ENCODE measurements around the gene SLC50A1.

DNA sequence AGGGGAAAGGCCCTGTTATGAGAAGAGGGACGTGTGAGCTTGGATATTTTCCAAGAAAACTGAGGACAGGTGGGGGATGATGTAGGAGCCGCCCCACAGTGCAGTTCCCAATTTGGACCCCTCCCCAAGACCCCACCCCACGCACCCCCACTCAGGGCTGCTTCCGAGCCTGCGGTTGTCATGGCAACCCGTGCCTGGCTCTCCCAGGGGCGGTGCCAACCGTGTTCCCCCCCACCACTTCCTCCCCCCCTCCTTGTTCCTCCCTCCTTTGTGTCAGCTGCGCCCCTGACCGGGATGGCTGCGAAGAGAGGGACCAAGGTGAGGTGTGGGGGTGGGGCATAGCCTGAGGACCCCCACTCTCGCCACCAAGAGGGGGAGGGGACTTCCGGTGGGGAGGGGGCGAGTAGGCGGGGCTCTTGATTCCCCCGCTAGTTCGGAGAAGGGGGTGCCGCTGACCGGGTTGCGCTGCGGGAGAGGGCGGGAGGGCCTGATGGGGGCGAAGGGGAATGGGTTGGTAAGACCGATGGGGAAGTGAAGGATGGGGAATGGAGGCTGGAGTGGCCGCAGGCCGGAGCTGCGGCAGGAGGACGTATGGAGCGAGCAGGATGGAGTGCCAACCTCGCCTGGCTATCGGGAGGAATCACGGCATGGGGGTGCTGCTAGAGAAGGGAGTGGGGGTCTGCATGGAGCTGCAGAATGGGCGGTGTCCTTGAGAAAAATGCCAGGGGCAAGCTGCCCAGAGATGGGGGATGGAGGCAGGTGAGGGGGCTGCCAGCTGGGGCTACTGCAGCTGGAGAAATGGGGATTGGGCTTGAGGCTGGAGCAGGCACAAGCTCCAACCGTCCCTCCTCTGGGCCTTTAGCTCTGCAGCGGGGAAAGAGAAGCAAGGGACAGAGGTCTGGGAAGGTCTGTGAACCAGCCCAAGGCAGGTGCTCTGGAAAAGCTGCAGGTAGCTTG lies 39.0 kb downstream of the SLC50A1 start:
- TF ChIP-seq, protein P1, sequence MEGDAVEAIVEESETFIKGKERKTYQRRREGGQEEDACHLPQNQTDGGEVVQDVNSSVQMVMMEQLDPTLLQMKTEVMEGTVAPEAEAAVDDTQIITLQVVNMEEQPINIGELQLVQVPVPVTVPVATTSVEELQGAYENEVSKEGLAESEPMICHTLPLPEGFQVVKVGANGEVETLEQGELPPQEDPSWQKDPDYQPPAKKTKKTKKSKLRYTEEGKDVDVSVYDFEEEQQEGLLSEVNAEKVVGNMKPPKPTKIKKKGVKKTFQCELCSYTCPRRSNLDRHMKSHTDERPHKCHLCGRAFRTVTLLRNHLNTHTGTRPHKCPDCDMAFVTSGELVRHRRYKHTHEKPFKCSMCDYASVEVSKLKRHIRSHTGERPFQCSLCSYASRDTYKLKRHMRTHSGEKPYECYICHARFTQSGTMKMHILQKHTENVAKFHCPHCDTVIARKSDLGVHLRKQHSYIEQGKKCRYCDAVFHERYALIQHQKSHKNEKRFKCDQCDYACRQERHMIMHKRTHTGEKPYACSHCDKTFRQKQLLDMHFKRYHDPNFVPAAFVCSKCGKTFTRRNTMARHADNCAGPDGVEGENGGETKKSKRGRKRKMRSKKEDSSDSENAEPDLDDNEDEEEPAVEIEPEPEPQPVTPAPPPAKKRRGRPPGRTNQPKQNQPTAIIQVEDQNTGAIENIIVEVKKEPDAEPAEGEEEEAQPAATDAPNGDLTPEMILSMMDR (IDR thresholded peaks at IDR 0.05; ENCODE audit: low read depth, low read length, missing input control): no peak
- TF ChIP-seq RAD21 (IDR thresholded peaks at IDR 0.05) (no peak), SP1 (IDR thresholded peaks at IDR 0.05) (no peak), JUND (IDR thresholded peaks at IDR 0.05) (no peak), TAF1 (conservative IDR thresholded peaks at IDR 0.05) (no peak), EGR1 (IDR thresholded peaks at IDR 0.05; ENCODE audit: low read depth in 2 of 2) (no peak), FOXA1 (IDR thresholded peaks at IDR 0.05) (no peak), GABPA (IDR thresholded peaks at IDR 0.05 in 1 of 2, conservative IDR thresholded peaks at IDR 0.05 in 1 of 2) (no peak), REST (IDR thresholded peaks at IDR 0.05) (no peak), ZBTB33 (IDR thresholded peaks at IDR 0.05) (no peak), HNF4G (IDR thresholded peaks at IDR 0.05) (no peak), ATF3 (IDR thresholded peaks at IDR 0.05) (no peak), YY1 (IDR thresholded peaks at IDR 0.05) (no peak)
- TF ChIP-seq, protein P2, sequence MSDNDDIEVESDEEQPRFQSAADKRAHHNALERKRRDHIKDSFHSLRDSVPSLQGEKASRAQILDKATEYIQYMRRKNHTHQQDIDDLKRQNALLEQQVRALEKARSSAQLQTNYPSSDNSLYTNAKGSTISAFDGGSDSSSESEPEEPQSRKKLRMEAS (IDR thresholded peaks at IDR 0.05): no peak

All from liver (tissue), 3 donors.